ENCODE data around the gene RXFP4. TPM values are rescaled to one million over a fixed set of nuclear protein-coding genes. Genes with fewer than 3 reads are reported as not detected.

RXFP4 gene
- total and polyA plus RNA-seq, 2 of the 13 experiments (the other 11 are each of a cell fraction or from before 2014, with no cell fraction given): 0.38 to 1.4 TPM

GRCh38 chr1:155967341-155968050 lies 26.1 kb downstream of the RXFP4 start (continued):
- TF ChIP-seq SNAPC4 (CRISPR knock-in tag; IDR thresholded peaks at IDR 0.05) (no peak), EP300 (IDR thresholded peaks at IDR 0.05; ENCODE audit: low read depth in 2 of 2, low read length in 2 of 2) (peak in 1 of 2 experiments; percentile 53; a peak in 1 of 4 replicates), EP300 (CRISPR knock-in tag; IDR thresholded peaks at IDR 0.05; ENCODE audit: borderline replicate concordance) (no peak), MED8 (CRISPR knock-in tag; IDR thresholded peaks at IDR 0.05; ENCODE audit: insufficient replicate concordance) (no peak), FOXK1 (CRISPR knock-in tag; IDR thresholded peaks at IDR 0.05; ENCODE audit: borderline replicate concordance, low read depth) (peak; percentile 87; the same call in 1 of the 2 replicates), TFE3 (CRISPR knock-in tag; IDR thresholded peaks at IDR 0.05) (peak; percentile 88), ZZZ3 (CRISPR knock-in tag; IDR thresholded peaks at IDR 0.05; ENCODE audit: borderline replicate concordance) (peak; percentile 62; the same call in 1 of the 2 replicates), ZNF710 (CRISPR knock-in tag; IDR thresholded peaks at IDR 0.05; ENCODE audit: borderline replicate concordance) (peak; percentile 80; the same call in 1 of the 2 replicates), THAP9 (CRISPR knock-in tag; IDR thresholded peaks at IDR 0.05; ENCODE audit: borderline replicate concordance) (peak; percentile 43; the same call in 1 of the 2 replicates), ATRX (CRISPR knock-in tag; IDR thresholded peaks at IDR 0.05; ENCODE audit: borderline replicate concordance) (no peak), SNRNP70 (IDR thresholded peaks at IDR 0.05; ENCODE audit: low read depth, low read length) (no peak), POLR2AphosphoS5 (IDR thresholded peaks at IDR 0.05; ENCODE audit: low read depth, low read length) (no peak), NONO (IDR thresholded peaks at IDR 0.05) (no peak), NONO (CRISPR knock-in tag; conservative IDR thresholded peaks at IDR 0.05) (no peak), GTF2F1 (IDR thresholded peaks at IDR 0.05; ENCODE audit: low read length) (no peak), CREB1 (IDR thresholded peaks at IDR 0.05) (no peak), CREB1 (CRISPR knock-in tag; IDR thresholded peaks at IDR 0.05) (no peak), MAX (IDR thresholded peaks at IDR 0.05) (peak; percentile 98)

All from HepG2 (cell line).